Gastroesophageal sphincter (tissue), 4 donors: ENCODE data around the gene CD300LG. TPM values are rescaled to one million over a fixed set of nuclear protein-coding genes. Genes with fewer than 3 reads are reported as not detected.

Source experiments
- ATAC-seq: fragments of 150-250 bp; one replicate; pipeline ENCODE4 v1.9.1; 2016; ENCODE audit warnings: mild to moderate bottlenecking, moderate library complexity
- H3K27ac ChIP-seq, 4 donors: fragments of 200-600 bp; sonication (generic) in 3 of 4; 1 replicate in 3 of 4; 2 replicates in 1 of 4; pipeline ENCODE4 v1.5.1; 2016 to 2019
- H3K27me3 ChIP-seq: fragments of 200-600 bp; sonication (generic); one replicate; pipeline ENCODE4 v1.5.1; 2019
- H3K36me3 ChIP-seq, 2 donors: fragments of 200-600 bp; sonication (generic); one replicate each; pipeline ENCODE4 v1.5.1; 2019; ENCODE audit warnings: control low read depth in 1 of 2
- H3K4me1 ChIP-seq, 3 donors: fragments of 200-600 bp; sonication (generic); 1 replicate in 2 of 3; 2 replicates in 1 of 3; pipeline ENCODE4 v1.5.1; 2016 to 2019; ENCODE audit warnings: control low read depth in 2 of 3
- H3K4me3 ChIP-seq, 2 donors: fragments of 200-600 bp; sonication (generic); one replicate each; pipeline ENCODE4 v1.5.1; 2019; ENCODE audit warnings: mild to moderate bottlenecking in 1 of 2, moderate library complexity in 1 of 2
- H3K9me3 ChIP-seq, 3 donors: fragments of 200-600 bp; sonication (generic); one replicate each; pipeline ENCODE4 v1.5.1; 2017 to 2019; ENCODE audit warnings: control low read depth in 2 of 3
- EP300 ChIP-seq: sonication (generic); formaldehyde crosslinking; IDR thresholded peaks from one replicate; pipeline ENCODE4 v1.6.1; 2017; ENCODE audit warnings: antibody characterized with exemption, mild to moderate bottlenecking
- POLR2A ChIP-seq, 2 donors: fragments of 450-650 bp; IDR thresholded peaks; one replicate each; pipeline ENCODE4 v1.6.1; 2017; ENCODE audit warnings: antibody characterized with exemption in 2 of 2, mild to moderate bottlenecking in 2 of 2, moderate library complexity in 1 of 2
- POLR2AphosphoS5 ChIP-seq: sonication (generic); formaldehyde crosslinking; IDR thresholded peaks from one replicate; pipeline ENCODE4 v1.6.1; 2017; ENCODE audit warnings: antibody characterized with exemption
- WGBS, 2 donors: methylation state at CpG; one replicate each; pipeline ENCODE4 v1.1.5; 2018; ENCODE audit warnings: low coverage in 1 of 2; 5-methylcytosine and 5-hydroxymethylcytosine counted together
- total RNA-seq, 4 donors: library from RNA; depleted of rRNA; stranded (reverse); fragments of >200 nt; gene quantifications; one replicate each; pipeline ENCODE4 v1.1.0, GENCODE V29; 2016
- TF ChIP-seq, protein P1 (sequence below), 4 experiments: fragments of 200-600 bp in 2 of 4; fragments of 450-650 bp in 2 of 4; sonication (generic) in 1 of 4; IDR thresholded peaks; one replicate each; pipeline ENCODE4 v1.5.1; 2017 to 2019; ENCODE audit warnings: antibody characterized with exemption in 4 of 4, mild to moderate bottlenecking in 2 of 4, moderate library complexity in 2 of 4

CD300LG gene
- total RNA-seq, 4 donors from 2014 or later: 1.6 to 16.2 (median 3.7) TPM

DNA sequence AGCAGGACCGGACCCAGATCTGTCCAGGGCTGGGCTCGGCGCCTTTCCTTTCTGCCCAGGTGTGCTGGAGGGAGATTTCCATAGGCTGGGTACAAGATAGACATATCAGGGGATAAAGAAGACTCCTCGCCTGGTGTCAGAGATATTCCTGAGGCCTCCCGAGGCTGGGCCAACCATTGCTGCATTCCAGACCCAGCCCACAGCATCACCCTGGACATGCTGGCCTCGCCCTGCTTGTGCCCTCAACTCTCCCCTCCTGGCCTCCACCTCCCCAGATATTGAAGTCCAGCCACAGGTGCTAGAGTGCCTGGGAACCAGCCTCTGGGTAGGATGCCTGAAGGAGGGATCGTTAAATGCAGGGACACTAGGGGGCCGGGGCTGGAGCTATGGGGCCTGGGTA, 2.1 kb downstream of the CD300LG start:
- ATAC-seq: no peak
- peaks cover 0 to 19% (median 4%) of the 10 kb centered on the region in 3 donors for H3K4me1 ChIP-seq
- peaks cover 18% of the 10 kb centered on the region for H3K27me3 ChIP-seq
- 80% methylated on average over 1 of the region's 8 CpGs; no CpG with 5 or more reads in 1 of the 2 donors for WGBS, 2 donors
- H3K36me3 ChIP-seq: no peaks in the 10 kb centered on the region
- H3K27ac ChIP-seq: no peak overlapping the region
- H3K4me3 ChIP-seq: no peak overlapping the region
- H3K9me3 ChIP-seq: no peaks in the 10 kb centered on the region
- TF ChIP-seq POLR2AphosphoS5 (no peak), EP300 (no peak), POLR2A (IDR thresholded peaks at IDR 0.05) (no peak)
- TF ChIP-seq, protein P1, sequence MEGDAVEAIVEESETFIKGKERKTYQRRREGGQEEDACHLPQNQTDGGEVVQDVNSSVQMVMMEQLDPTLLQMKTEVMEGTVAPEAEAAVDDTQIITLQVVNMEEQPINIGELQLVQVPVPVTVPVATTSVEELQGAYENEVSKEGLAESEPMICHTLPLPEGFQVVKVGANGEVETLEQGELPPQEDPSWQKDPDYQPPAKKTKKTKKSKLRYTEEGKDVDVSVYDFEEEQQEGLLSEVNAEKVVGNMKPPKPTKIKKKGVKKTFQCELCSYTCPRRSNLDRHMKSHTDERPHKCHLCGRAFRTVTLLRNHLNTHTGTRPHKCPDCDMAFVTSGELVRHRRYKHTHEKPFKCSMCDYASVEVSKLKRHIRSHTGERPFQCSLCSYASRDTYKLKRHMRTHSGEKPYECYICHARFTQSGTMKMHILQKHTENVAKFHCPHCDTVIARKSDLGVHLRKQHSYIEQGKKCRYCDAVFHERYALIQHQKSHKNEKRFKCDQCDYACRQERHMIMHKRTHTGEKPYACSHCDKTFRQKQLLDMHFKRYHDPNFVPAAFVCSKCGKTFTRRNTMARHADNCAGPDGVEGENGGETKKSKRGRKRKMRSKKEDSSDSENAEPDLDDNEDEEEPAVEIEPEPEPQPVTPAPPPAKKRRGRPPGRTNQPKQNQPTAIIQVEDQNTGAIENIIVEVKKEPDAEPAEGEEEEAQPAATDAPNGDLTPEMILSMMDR (IDR thresholded peaks at IDR 0.05): no peak

DNA sequence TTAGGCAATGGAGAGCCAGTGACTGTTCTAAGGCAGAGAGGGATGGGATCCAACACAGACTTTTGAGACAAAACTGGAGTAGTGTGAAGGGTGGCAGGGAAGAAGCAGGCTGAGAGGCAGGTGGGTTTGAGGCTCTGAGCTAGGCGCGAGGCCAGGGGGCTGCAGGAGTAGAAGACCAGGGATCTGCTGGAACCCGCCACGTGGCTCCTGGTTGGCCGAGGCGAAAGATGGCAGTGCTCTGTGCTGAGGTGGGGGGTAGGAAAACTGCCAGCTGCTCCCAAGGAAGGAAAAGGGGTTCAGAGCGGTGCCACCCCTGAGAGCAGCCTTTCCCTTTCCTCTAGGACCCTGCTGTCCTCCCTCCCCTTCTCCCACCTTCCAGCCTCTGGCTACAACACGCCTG, 5.6 kb downstream of the CD300LG start:
- Histone ChIP-seq H3K9me3 (no peaks in the 10 kb centered on the region), H3K27ac (no peak overlapping the region), H3K4me3 (no peak overlapping the region), H3K27me3 (peaks cover 41% of the 10 kb centered on the region), H3K4me1 (no peaks in the 10 kb centered on the region), H3K36me3 (no peaks in the 10 kb centered on the region)
- WGBS, 2 donors: 80 to 94% methylated on average over 1 to 3 of the region's 8 CpGs
- TF ChIP-seq, protein P1 (IDR thresholded peaks at IDR 0.05): no peak
- TF ChIP-seq POLR2AphosphoS5 (no peak), EP300 (no peak), POLR2A (IDR thresholded peaks at IDR 0.05) (no peak)
- no peak for ATAC-seq

DNA sequence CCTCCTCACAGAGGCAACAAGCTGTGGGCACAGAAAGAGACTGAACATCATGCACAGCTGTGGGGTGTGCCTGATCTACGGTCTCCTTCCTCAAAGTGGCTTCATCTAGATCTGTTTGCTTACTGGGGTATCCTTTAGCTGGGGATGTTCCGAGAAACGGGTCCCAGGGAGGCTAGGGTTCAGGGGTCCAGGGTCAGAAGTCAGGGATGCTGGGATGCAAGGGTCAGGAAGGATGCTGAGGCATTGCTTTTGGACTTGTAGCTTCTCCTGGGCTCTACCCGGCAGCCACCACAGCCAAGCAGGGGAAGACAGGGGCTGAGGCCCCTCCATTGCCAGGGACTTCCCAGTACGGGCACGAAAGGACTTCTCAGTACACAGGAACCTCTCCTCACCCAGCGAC, 6.6 kb downstream of the CD300LG start:
- Histone ChIP-seq H3K36me3 (no peaks in the 10 kb centered on the region), H3K27ac (no peak overlapping the region), H3K4me3 (no peak overlapping the region), H3K4me1 (no peaks in the 10 kb centered on the region), H3K27me3 (peaks cover 49% of the 10 kb centered on the region), H3K9me3 (no peaks in the 10 kb centered on the region)
- WGBS, 2 donors: no CpG with 5 or more reads among the region's 7 CpGs
- ATAC-seq: no peak
- TF ChIP-seq POLR2AphosphoS5 (no peak), POLR2A (IDR thresholded peaks at IDR 0.05) (no peak), EP300 (no peak)
- TF ChIP-seq, protein P1 (IDR thresholded peaks at IDR 0.05): no peak

DNA sequence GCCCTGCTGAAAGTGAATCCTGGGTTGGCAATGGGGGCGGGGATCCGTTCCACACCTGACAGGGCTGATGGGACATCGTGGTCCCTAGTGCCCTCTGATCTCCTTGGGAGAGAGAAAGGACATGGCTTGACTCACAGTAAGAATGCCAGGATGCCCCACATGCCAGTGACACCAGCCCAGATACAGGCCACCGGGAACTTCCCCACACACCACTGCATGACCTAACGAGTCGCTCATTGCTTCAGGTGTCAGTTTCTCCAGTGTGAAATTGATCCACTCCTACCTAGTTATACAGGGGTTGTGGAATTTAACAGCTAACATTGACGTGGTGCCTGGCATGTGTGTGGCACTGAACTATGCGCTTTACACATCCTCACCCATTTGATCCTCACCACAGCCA, 7.5 kb downstream of the CD300LG start:
- Histone ChIP-seq H3K36me3 (no peaks in the 10 kb centered on the region), H3K27me3 (peaks cover 51% of the 10 kb centered on the region), H3K4me3 (no peak overlapping the region), H3K4me1 (peaks cover 0 to 6% (median 0%) of the 10 kb centered on the region in 3 donors), H3K9me3 (no peaks in the 10 kb centered on the region), H3K27ac (no peak overlapping the region)
- WGBS, 2 donors: 81% methylated on average over 6 of the region's 8 CpGs; no CpG with 5 or more reads in 1 of the 2 donors
- no peak for TF ChIP-seq POLR2AphosphoS5
- TF ChIP-seq, protein P1 (IDR thresholded peaks at IDR 0.05): no peak
- no peak for TF ChIP-seq EP300
- no peak for TF ChIP-seq POLR2A (IDR thresholded peaks at IDR 0.05)
- no peak for ATAC-seq

DNA sequence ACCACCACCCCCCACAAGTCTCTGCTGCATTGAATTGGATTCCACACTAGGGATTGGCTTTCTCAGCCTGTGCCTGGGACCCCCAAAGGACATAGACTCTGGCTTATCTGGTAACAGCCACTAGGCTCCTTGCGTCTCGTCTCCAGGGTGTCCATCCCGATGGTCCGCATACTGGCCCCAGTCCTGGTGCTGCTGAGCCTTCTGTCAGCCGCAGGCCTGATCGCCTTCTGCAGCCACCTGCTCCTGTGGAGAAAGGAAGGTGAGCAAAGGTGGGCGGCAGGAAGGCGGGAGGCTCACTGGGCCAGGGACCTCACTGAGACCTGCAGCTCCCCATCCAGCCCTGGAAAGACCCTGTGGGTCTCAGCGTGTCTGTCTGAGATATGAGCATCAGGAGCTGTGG, 8.1 kb downstream of the CD300LG start:
- Histone ChIP-seq H3K9me3 (no peaks in the 10 kb centered on the region), H3K27ac (no peak overlapping the region), H3K4me1 (peaks cover 0 to 12% (median 0%) of the 10 kb centered on the region in 3 donors), H3K4me3 (no peak overlapping the region), H3K36me3 (no peaks in the 10 kb centered on the region), H3K27me3 (peaks cover 51% of the 10 kb centered on the region)
- no peak for TF ChIP-seq EP300
- TF ChIP-seq POLR2AphosphoS5: no peak
- TF ChIP-seq POLR2A (IDR thresholded peaks at IDR 0.05): no peak
- TF ChIP-seq, protein P1 (IDR thresholded peaks at IDR 0.05): no peak
- no peak for ATAC-seq
- 77 to 92% methylated on average over 2 of the region's 9 CpGs for WGBS, 2 donors
